HG02943 (cell line): Measurements from ENCODE around the gene GOLGA8O.
"Not testable (repeated sequence)": the region's sequence is repeated elsewhere in the genome, so short reads cannot be mapped to it uniquely, and the experiment has no call there.

ENCODE experiments used
- ATAC-seq: cut with Tn5 transposase; IDR thresholded peaks from one replicate; pipeline ENCODE4 v1.9.1; 2021; ENCODE audit warnings: mild to moderate bottlenecking, low read depth, moderate library complexity; ENCODE audit not compliant: unreplicated experiment

Gene GOLGA8O, protein sequence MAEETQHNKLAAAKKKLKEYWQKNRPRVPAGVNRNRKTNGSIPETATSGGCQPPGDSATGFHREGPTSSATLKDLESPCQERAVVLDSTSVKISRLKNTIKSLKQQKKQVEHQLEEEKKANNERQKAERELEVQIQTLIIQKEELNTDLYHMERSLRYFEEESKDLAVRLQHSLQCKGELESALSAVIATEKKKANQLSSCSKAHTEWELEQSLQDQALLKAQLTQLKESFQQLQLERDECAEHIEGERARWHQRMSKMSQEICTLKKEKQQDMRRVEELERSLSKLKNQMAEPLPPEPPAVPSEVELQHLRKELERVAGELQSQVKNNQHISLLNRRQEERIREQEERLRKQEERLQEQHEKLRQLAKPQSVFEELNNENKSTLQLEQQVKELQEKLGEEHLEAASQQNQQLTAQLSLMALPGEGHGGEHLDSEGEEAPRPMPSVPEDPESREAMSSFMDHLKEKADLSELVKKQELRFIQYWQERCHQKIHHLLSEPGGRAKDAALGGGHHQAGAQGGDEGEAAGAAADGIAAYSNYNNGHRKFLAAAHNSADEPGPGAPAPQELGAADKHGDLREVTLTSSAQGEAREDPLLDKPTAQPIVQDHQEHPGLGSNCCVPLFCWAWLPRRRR

DNA sequence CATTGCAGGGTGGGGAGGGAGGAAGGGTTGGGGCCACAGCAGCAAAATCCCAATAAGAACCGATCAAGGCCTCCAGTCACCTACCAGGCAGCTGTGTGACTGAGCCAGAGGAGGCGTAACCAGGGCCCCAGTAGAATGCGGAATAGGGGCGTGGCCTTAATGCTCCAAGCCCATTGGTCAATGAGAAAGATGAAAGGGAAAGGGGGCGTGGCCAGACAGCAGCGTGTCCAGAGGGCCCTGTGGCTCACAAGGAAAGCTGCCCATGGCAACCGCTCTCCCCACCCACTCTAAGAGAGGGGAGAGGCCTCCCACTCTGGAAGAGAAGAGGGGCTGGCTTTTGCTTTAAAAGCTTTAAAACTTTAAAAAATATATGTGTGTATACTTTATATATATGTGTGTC, at the start of gene GOLGA8O:
Gene GOLGA8O (minus strand): TSS at position 101 of the 400 bp plus-strand sequence. CDS start 98 bp downstream, at position 3.
- not testable (repeated sequence) for ATAC-seq

DNA sequence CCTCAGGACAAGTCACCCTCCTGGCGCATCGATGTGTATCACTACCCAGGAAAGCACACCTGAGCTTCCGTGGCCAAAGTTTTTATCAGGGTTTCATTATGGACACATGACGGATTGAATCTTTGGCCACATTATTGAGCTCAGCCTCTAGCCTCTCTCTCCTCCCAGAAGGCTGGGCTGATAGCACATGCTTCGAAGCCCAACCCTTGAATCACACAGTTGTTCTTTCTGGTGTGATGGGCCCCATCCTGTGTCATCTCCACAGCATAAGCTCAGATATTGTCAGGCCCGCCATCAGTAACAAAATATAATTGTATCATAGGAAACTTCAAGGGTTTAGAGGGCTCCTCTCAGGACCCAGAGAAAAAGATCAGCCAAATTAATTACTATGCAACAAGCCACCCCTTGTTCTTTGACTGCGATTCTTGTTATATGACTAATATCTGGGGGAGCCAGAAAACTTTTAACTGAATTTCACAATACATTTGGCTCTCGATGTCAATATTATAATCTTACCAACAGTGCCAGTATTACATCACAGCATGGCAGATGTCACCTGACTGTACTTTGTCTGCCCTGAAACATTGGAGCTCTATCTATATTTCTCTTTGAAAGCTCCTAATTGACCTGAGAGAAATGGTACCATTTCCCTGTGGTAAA, 48.8 kb upstream of the GOLGA8O start:
- not testable (repeated sequence) for ATAC-seq

DNA sequence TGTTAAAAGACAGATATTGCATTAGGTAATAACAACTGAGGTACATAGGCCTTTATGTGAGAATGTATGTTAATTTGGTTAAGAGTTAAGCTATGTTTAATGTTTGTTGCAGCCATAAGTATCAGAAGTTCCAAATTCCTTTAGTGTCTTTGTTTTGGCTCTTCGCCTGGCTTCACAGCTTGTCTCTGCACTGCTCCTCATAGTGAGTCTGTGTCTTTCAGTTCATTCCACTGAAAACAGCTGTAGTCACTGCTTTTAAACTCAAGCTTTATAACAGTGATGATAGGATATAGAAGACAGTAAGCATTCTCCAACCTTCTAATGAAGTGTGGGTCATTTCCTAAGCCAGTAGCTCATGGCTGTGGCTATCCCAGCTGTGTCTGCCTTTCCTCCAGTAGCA, 47.5 kb upstream of the GOLGA8O start:
- not testable (repeated sequence) for ATAC-seq

GRCh38 chr15:32492768-32493167, 37.3 kb upstream of the GOLGA8O start:
- not testable (repeated sequence) for ATAC-seq

DNA sequence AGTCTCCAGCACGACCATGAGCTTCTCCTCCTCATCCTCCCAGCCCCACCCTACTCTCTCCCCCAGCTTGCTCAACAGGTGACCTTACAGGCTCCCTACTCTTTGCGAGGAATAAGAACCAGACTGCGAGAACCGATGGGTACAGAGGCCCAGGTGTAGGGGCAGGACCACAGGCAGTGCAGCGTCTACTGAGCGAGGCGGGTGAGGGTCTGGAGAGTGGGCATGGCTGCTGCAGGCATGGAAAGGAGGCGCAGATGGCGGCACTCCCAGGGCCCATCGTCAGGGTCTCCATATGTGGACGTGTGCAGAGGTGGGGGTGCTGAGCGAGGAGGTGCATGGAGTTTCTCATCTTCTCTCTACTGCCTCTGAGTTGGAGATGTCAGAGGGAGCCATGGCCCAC, 31.0 kb upstream of the GOLGA8O start:
- ATAC-seq, result not testable (repeated sequence)

DNA sequence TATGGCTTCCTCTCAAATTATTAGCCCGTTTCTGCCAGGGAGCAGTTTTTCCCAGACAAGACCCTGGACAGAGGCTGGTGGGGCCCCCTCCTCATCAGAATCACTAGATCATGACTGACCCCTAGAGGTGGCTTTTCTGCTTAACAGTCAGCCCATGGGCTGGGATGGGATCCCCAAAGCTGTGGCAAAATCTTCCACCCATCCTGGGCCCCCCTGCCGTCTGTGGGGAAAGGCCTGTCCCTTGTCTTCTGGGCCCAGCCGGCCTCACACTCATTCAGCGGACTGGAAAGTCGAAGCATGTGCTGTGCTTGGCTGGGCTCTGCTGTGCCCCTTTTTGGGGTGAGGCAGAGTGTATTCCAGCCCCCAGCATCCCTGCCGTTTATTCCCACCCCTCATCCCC, 27.9 kb upstream of the GOLGA8O start:
- not testable (repeated sequence) for ATAC-seq

DNA sequence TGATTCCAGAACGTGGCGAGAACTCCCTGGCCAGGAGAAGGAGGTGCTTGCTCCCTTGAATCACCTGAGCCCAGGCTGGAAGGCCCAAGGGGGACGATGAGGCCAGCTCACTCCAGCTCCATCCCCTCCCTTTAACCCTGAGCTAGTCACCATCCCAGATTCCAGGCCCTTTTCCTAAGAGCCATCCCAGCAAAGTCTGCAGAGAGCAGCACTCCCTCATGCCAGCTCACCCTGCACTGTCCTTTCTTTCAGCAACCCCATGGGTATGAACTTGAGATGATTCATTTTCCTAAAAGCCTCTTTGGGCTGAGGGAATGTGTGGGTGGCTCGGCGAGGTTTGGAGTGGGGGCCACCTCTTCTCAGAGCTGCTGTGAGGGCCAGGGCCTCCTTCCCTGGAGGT, 26.2 kb upstream of the GOLGA8O start:
- not testable (repeated sequence) for ATAC-seq

- ATAC-seq, result not testable (repeated sequence)
Observed at GRCh38 chr15:32468076-32468475, 12.6 kb upstream of the GOLGA8O start.

- not testable (repeated sequence) for ATAC-seq
Observed at GRCh38 chr15:32440445-32440977, 14.9 kb downstream of the GOLGA8O start.

DNA sequence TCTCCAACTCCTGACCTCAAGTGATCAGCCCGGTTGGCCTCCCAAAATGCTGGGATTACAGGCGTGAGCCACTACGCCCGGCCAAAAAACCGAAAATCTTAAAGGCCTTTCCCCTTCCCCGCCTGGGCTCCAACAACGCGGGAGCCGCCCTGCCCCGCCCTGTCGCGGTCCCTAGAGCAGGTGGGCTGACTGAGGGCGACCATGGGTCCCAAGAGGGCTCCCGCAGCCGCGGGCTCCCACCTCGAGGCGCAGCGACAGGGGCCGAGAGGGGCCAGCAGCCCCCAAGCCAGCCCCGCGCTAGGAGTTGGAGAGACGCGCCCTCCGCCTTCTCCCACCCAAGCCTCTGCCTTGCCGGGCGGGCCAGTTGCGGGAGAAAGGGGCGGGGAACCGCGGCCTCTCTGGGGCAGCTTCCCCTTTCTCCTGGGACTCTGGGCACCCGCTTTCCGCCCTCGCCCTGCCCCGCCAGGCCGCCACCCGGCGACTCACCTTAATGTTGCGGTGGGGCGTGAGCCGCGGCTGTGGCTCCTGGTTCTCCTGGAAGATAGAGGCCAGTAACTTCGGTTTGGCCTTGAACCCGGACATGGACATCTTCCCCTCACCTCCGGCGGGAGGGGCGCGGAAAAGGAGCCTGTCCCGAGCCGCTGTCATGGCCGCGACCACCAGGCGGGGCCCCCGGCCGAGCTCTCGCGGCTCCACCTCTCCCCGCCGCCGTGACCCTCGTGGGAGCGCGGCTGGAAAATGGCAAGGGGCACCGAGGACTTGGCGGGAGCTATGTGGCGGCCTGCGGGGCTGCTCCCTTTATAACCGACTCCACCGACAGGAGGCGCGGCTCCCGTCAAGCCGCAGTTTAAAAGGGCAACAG, 21.1 kb downstream of the GOLGA8O start:
- ATAC-seq, result not testable (repeated sequence)

- not testable (repeated sequence) for ATAC-seq
Observed at GRCh38 chr15:32427635-32428034, 27.8 kb downstream of the GOLGA8O start.

DNA sequence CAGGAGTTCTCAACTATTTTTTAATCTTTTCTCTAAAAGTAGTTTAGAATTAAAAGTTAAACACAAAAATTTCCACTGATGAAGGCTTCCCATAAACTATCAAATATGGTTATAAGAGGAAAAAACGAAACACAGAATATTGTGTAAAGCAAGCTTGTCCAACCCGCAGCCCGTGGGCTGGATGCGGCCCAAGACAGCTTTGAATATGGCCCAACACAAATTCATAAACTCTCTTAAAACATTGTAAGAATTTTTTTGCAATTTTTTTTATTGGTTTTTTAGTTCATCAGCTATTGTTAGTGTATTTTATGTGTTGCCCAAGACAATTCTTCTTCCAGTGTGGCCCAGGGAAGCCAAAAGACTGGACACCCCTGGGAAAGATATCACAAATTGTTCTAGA, 28.9 kb downstream of the GOLGA8O start:
- ATAC-seq, result not testable (repeated sequence)

GRCh38 chr15:32407903-32408302, 47.5 kb downstream of the GOLGA8O start:
- not testable (repeated sequence) for ATAC-seq

GRCh38 chr15:32403192-32403591, 52.2 kb downstream of the GOLGA8O start, which contains the start of gene GOLGA8K:
Gene GOLGA8K (minus strand): TSS chr15:32403292. CDS start chr15:32403194, 98 bp downstream.
- not testable (repeated sequence) for ATAC-seq

DNA sequence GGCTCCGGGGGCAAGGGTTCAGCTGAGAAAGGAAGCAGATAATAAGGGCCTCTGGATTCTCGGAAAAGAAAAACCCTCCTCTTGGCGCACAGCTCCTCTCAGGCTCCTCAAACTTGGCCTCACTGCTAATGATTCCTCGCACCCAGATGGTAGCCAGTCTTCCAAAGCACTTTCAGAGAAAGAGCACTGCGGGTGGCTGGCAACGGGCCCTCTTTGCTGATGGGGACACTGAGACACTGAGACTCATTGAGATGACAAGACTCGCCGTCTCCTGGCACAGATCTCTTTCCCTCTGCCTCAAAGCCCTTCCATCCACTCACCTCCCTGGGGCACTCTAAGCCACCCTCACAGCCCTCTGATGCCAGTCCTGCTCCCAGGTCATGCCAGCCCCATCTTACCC, 58.9 kb downstream of the GOLGA8O start:
- not testable (repeated sequence) for ATAC-seq
